Activated T-cell treated with anti-CD3 and anti-CD28 coated beads, Interleukin-2, amount 50 U/mL, for 4 hours (primary cell): ENCODE data around the gene FHOD3. TPM values are rescaled to one million over a fixed set of nuclear protein-coding genes. Genes with fewer than 3 reads are reported as not detected.

Experiments used
- ATAC-seq, 2 donors: fragments of 200-7000 bp; cut with Tn5 transposase; one replicate each; pipeline ENCODE4 v1.10.0; 2021
- DNase-seq: peaks from one replicate; pipeline ENCODE4 v3.0.0-alpha.2; 2020
- H3K27me3 Mint-ChIP-seq: one replicate; pipeline ENCODE4 v1.8.0; 2021; ENCODE audit warnings: low read depth, mixed read lengths
- H3K36me3 Mint-ChIP-seq: one replicate; pipeline ENCODE4 v1.8.0; 2022; ENCODE audit warnings: mixed read lengths; ENCODE audit not compliant: insufficient read depth
- H3K4me1 Mint-ChIP-seq: one replicate; pipeline ENCODE4 v1.8.0; 2021; ENCODE audit warnings: low read depth, mixed read lengths
- H3K4me3 Mint-ChIP-seq: one replicate; pipeline ENCODE4 v1.8.0; 2021; ENCODE audit warnings: mild to moderate bottlenecking, moderate library complexity, mixed read lengths
- H3K9me3 Mint-ChIP-seq: one replicate; pipeline ENCODE4 v1.8.0; 2021; ENCODE audit warnings: mixed read lengths
- total RNA-seq, 3 donors: library from RNA; stranded (reverse); gene quantifications; one replicate each; pipeline ENCODE4 v1.2.1, GENCODE V29; 2021

The FHOD3 gene
- total RNA-seq, 3 donors from 2014 or later, result 0.13 TPM; not detected in 2

GRCh38 chr18:36401462-36401861 lies 103.9 kb downstream of the FHOD3 start:
- DNase-seq (no peak), ATAC-seq (no peak)
- no peaks in the 10 kb centered on the region for H3K4me1 Mint-ChIP-seq
- no peak overlapping the region for H3K4me3 Mint-ChIP-seq
- H3K27me3 Mint-ChIP-seq, result peaks cover 4% of the 10 kb centered on the region
- H3K9me3 Mint-ChIP-seq, result peaks cover 5% of the 10 kb centered on the region
- H3K36me3 Mint-ChIP-seq, result no peaks in the 10 kb centered on the region

GRCh38 chr18:36402765-36403396 lies 105.4 kb downstream of the FHOD3 start:
- no peaks in the 10 kb centered on the region for H3K4me1 Mint-ChIP-seq
- H3K4me3 Mint-ChIP-seq, result no peak overlapping the region
- ATAC-seq, result peak in 1 of 2 donors; percentile 34
- H3K27me3 Mint-ChIP-seq, result peaks cover 4% of the 10 kb centered on the region
- H3K9me3 Mint-ChIP-seq, result no peaks in the 10 kb centered on the region
- no peaks in the 10 kb centered on the region for H3K36me3 Mint-ChIP-seq
- no peak for DNase-seq

- Mint-ChIP-seq H3K27me3 (peaks cover 6% of the 10 kb centered on the region), H3K4me1 (no peaks in the 10 kb centered on the region)
- no peak for ATAC-seq
Measured at GRCh38 chr18:36403896-36404820, 106.6 kb downstream of the FHOD3 start.

GRCh38 chr18:36405611-36406010 lies 108.1 kb downstream of the FHOD3 start:
- H3K27me3 Mint-ChIP-seq, result peaks cover 6% of the 10 kb centered on the region
- H3K4me1 Mint-ChIP-seq, result no peaks in the 10 kb centered on the region
- DNase-seq (no peak), ATAC-seq (no peak)
- H3K9me3 Mint-ChIP-seq, result no peaks in the 10 kb centered on the region
- no peaks in the 10 kb centered on the region for H3K36me3 Mint-ChIP-seq
- no peak overlapping the region for H3K4me3 Mint-ChIP-seq

More at GRCh38 chr18:36403896-36404820, 106.6 kb downstream of the FHOD3 start:
- no peak for DNase-seq
- Mint-ChIP-seq H3K4me3 (no peak overlapping the region), H3K36me3 (no peaks in the 10 kb centered on the region), H3K9me3 (no peaks in the 10 kb centered on the region)

GRCh38 chr18:36406805-36407204 lies 109.3 kb downstream of the FHOD3 start:
- H3K9me3 Mint-ChIP-seq, result no peaks in the 10 kb centered on the region
- no peaks in the 10 kb centered on the region for H3K36me3 Mint-ChIP-seq
- no peak for ATAC-seq
- H3K4me1 Mint-ChIP-seq, result no peaks in the 10 kb centered on the region
- H3K4me3 Mint-ChIP-seq, result no peak overlapping the region
- DNase-seq, result no peak
- peaks cover 6% of the 10 kb centered on the region for H3K27me3 Mint-ChIP-seq

GRCh38 chr18:36408606-36409005 lies 111.1 kb downstream of the FHOD3 start:
- Mint-ChIP-seq H3K4me1 (no peaks in the 10 kb centered on the region), H3K36me3 (no peaks in the 10 kb centered on the region), H3K4me3 (no peak overlapping the region), H3K27me3 (peaks cover 6% of the 10 kb centered on the region), H3K9me3 (no peaks in the 10 kb centered on the region)
- DNase-seq, result no peak
- ATAC-seq, result no peak

- no peaks in the 10 kb centered on the region for H3K36me3 Mint-ChIP-seq
- H3K9me3 Mint-ChIP-seq, result no peaks in the 10 kb centered on the region
- H3K27me3 Mint-ChIP-seq, result peaks cover 6% of the 10 kb centered on the region
- no peak overlapping the region for H3K4me3 Mint-ChIP-seq
- no peak for ATAC-seq
- DNase-seq, result no peak
- no peaks in the 10 kb centered on the region for H3K4me1 Mint-ChIP-seq
Measured at GRCh38 chr18:36409779-36410178, 112.3 kb downstream of the FHOD3 start.

- ATAC-seq, result no peak
- Mint-ChIP-seq H3K9me3 (no peaks in the 10 kb centered on the region), H3K27me3 (peaks cover 6% of the 10 kb centered on the region), H3K4me3 (no peak overlapping the region), H3K4me1 (no peaks in the 10 kb centered on the region), H3K36me3 (no peaks in the 10 kb centered on the region)
- no peak for DNase-seq
Measured at GRCh38 chr18:36410346-36410745, 112.8 kb downstream of the FHOD3 start.

GRCh38 chr18:36411745-36412168 lies 114.2 kb downstream of the FHOD3 start:
- Mint-ChIP-seq H3K27me3 (peaks cover 9% of the 10 kb centered on the region), H3K36me3 (no peaks in the 10 kb centered on the region), H3K4me1 (no peaks in the 10 kb centered on the region), H3K9me3 (no peaks in the 10 kb centered on the region), H3K4me3 (no peak overlapping the region)
- ATAC-seq, result no peak
- DNase-seq, result no peak

GRCh38 chr18:36412778-36413177 lies 115.3 kb downstream of the FHOD3 start:
- Mint-ChIP-seq H3K4me1 (no peaks in the 10 kb centered on the region), H3K36me3 (no peaks in the 10 kb centered on the region), H3K27me3 (peaks cover 9% of the 10 kb centered on the region), H3K4me3 (no peak overlapping the region), H3K9me3 (no peaks in the 10 kb centered on the region)
- DNase-seq (no peak), ATAC-seq (no peak)

GRCh38 chr18:36415171-36415570 lies 117.7 kb downstream of the FHOD3 start:
- H3K4me3 Mint-ChIP-seq, result no peak overlapping the region
- peaks cover 3% of the 10 kb centered on the region for H3K27me3 Mint-ChIP-seq
- H3K36me3 Mint-ChIP-seq, result no peaks in the 10 kb centered on the region
- DNase-seq, result no peak
- H3K4me1 Mint-ChIP-seq, result no peaks in the 10 kb centered on the region
- no peak for ATAC-seq
- no peaks in the 10 kb centered on the region for H3K9me3 Mint-ChIP-seq

- Mint-ChIP-seq H3K27me3 (peaks cover 3% of the 10 kb centered on the region), H3K4me1 (no peaks in the 10 kb centered on the region), H3K36me3 (no peaks in the 10 kb centered on the region), H3K4me3 (no peak overlapping the region), H3K9me3 (no peaks in the 10 kb centered on the region)
- no peak for ATAC-seq
- DNase-seq, result no peak
Measured at GRCh38 chr18:36415625-36416024, 118.1 kb downstream of the FHOD3 start.

GRCh38 chr18:36419188-36419899 lies 121.8 kb downstream of the FHOD3 start:
- Mint-ChIP-seq H3K4me3 (no peak overlapping the region), H3K36me3 (no peaks in the 10 kb centered on the region), H3K9me3 (no peaks in the 10 kb centered on the region), H3K4me1 (no peaks in the 10 kb centered on the region), H3K27me3 (peaks cover 6% of the 10 kb centered on the region)
- DNase-seq, result no peak
- no peak for ATAC-seq

GRCh38 chr18:36419900-36420531 lies 122.5 kb downstream of the FHOD3 start:
- ATAC-seq (peak; percentile 67 to 85), DNase-seq (no peak)
- Mint-ChIP-seq H3K4me1 (no peaks in the 10 kb centered on the region), H3K9me3 (no peaks in the 10 kb centered on the region), H3K27me3 (peaks cover 6% of the 10 kb centered on the region), H3K36me3 (no peaks in the 10 kb centered on the region), H3K4me3 (no peak overlapping the region)
